Measurements from ENCODE around the gene VLDLR.

VLDLR gene

DNA sequence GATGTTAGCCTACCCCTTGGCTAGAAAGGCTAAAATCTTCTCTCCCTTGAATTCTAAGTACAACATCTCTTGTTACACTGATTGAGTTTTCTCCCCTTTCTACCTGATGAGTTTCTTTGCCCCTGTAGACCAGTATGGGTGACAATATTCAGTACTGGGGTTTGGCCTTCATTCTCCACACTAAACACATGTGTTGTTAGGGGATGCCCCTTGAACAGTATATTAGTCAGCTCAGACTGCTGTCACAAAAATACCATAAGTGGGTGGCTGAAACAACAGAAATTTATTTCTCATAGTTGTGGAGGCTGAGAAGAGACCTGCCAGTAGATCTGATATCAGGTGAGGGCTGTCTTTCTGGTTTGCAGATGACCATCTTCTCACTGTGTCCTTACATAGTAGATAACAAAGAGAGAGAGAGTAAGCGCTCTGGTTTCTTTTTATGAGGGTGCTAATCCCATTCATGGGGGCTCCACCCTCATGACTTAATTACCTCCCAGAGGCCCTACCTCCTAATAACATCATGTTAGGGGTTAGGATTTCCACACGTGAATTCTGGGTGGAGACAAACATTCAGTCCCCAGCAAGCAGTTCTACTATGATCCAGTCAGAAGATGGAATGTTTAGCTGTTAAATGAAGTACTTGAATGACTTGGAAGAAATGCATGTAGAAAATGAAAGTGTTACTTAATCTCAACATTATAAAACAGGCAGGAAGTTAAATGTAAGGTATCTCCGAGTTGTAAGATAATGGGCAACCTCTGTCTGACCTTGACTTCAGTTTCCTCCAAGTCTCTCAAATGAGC is 17.5 kb downstream of the VLDLR start:
- H3K36me3 ChIP-seq (ENCODE audit: control insufficient read depth, insufficient read depth, low read length) = peaks cover 73% of the 10 kb centered on the region

GRCh38 chr9:2639786-2640185 is 18.2 kb downstream of the VLDLR start:
- H3K27ac ChIP-seq (ENCODE audit: low read depth, low read length) = no peak overlapping the region
- peaks cover 79% of the 10 kb centered on the region for H3K36me3 ChIP-seq (ENCODE audit: control insufficient read depth, insufficient read depth, low read length)
- H3K4me1 ChIP-seq (ENCODE audit: control insufficient read depth, insufficient read depth, low read length) = no peaks in the 10 kb centered on the region
- no peak overlapping the region for H3K9ac ChIP-seq (ENCODE audit: low read length)
- no peaks in the 10 kb centered on the region for H3K27me3 ChIP-seq (ENCODE audit: control insufficient read depth, insufficient read depth, low read length)
- H3K4me3 ChIP-seq (ENCODE audit: low read depth, low read length) = no peak overlapping the region
- no peaks in the 10 kb centered on the region for H3K9me3 ChIP-seq (ENCODE audit: control insufficient read depth, insufficient read depth, low read depth, low read length)

More for the DNA sequence above, 17.5 kb downstream of the VLDLR start:
- no peaks in the 10 kb centered on the region for H3K9me3 ChIP-seq (ENCODE audit: control insufficient read depth, insufficient read depth, low read depth, low read length)
- H3K27me3 ChIP-seq (ENCODE audit: control insufficient read depth, insufficient read depth, low read length) = no peaks in the 10 kb centered on the region
- H3K4me1 ChIP-seq (ENCODE audit: control insufficient read depth, insufficient read depth, low read length) = no peaks in the 10 kb centered on the region
- no peak overlapping the region for H3K9ac ChIP-seq (ENCODE audit: low read length)
- no peak overlapping the region for H3K27ac ChIP-seq (ENCODE audit: low read depth, low read length)
- H3K4me3 ChIP-seq (ENCODE audit: low read depth, low read length) = no peak overlapping the region

DNA sequence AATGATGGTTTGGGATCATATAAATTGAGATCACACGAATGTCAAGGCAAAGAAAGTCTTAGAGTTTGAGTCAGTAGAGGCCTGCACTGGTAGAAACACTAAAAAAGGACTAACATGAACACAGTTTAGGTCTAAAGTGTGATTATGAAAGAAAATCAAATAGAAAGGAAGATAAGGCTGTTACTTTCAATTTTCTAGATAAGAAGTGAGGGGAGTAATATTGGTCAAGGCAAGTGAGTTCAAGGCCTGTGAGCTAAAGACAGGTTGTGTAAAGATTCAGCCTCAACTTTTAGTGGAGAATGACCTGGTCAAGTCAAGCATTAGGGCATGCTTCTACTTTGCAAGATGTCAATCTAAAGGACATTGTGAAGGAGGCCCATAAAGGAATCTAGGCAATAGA is 19.0 kb downstream of the VLDLR start:
- Histone ChIP-seq H3K4me3 (ENCODE audit: low read depth, low read length) (no peak overlapping the region), H3K27me3 (ENCODE audit: control insufficient read depth, insufficient read depth, low read length) (no peaks in the 10 kb centered on the region)

GRCh38 chr9:2641033-2641432 is 19.4 kb downstream of the VLDLR start:
- Histone ChIP-seq H3K27me3 (ENCODE audit: control insufficient read depth, insufficient read depth, low read length) (no peaks in the 10 kb centered on the region), H3K4me1 (ENCODE audit: control insufficient read depth, insufficient read depth, low read length) (no peaks in the 10 kb centered on the region), H3K36me3 (ENCODE audit: control insufficient read depth, insufficient read depth, low read length) (peaks cover 86% of the 10 kb centered on the region), H3K4me3 (ENCODE audit: low read depth, low read length) (no peak overlapping the region), H3K9me3 (ENCODE audit: control insufficient read depth, insufficient read depth, low read depth, low read length) (no peaks in the 10 kb centered on the region), H3K9ac (ENCODE audit: low read length) (no peak overlapping the region), H3K27ac (ENCODE audit: low read depth, low read length) (no peak overlapping the region)

More for the DNA sequence above, 19.0 kb downstream of the VLDLR start:
- Histone ChIP-seq H3K9me3 (ENCODE audit: control insufficient read depth, insufficient read depth, low read depth, low read length) (no peaks in the 10 kb centered on the region), H3K4me1 (ENCODE audit: control insufficient read depth, insufficient read depth, low read length) (no peaks in the 10 kb centered on the region), H3K9ac (ENCODE audit: low read length) (no peak overlapping the region), H3K36me3 (ENCODE audit: control insufficient read depth, insufficient read depth, low read length) (peaks cover 84% of the 10 kb centered on the region), H3K27ac (ENCODE audit: low read depth, low read length) (no peak overlapping the region)

- no peaks in the 10 kb centered on the region for H3K27me3 ChIP-seq (ENCODE audit: control insufficient read depth, insufficient read depth, low read length)
- no peaks in the 10 kb centered on the region for H3K9me3 ChIP-seq (ENCODE audit: control insufficient read depth, insufficient read depth, low read depth, low read length)
- H3K4me1 ChIP-seq (ENCODE audit: control insufficient read depth, insufficient read depth, low read length) = no peaks in the 10 kb centered on the region
- H3K9ac ChIP-seq (ENCODE audit: low read length) = no peak overlapping the region
- no peak overlapping the region for H3K27ac ChIP-seq (ENCODE audit: low read depth, low read length)
- peaks cover 87% of the 10 kb centered on the region for H3K36me3 ChIP-seq (ENCODE audit: control insufficient read depth, insufficient read depth, low read length)
- H3K4me3 ChIP-seq (ENCODE audit: low read depth, low read length) = no peak overlapping the region
Measured at GRCh38 chr9:2642068-2642467, 20.5 kb downstream of the VLDLR start.

DNA sequence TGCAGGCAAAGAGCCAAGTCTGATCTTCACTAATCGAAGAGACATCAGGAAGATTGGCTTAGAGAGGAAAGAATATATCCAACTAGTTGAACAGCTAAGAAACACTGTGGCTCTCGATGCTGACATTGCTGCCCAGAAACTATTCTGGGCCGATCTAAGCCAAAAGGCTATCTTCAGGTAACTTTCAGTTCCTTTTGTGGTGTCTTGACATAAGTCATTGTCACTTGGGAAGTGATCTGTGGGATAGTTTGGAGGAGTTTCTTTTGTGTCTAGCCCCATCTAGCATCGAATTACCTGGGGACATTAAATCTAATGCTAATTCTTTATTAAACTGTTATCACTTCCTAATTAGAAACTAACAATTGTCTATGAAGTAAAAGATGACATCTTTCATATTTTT is 24.0 kb downstream of the VLDLR start:
- Histone ChIP-seq H3K27ac (ENCODE audit: low read depth, low read length) (no peak overlapping the region), H3K27me3 (ENCODE audit: control insufficient read depth, insufficient read depth, low read length) (no peaks in the 10 kb centered on the region), H3K4me1 (ENCODE audit: control insufficient read depth, insufficient read depth, low read length) (no peaks in the 10 kb centered on the region), H3K9me3 (ENCODE audit: control insufficient read depth, insufficient read depth, low read depth, low read length) (no peaks in the 10 kb centered on the region), H3K9ac (ENCODE audit: low read length) (no peak overlapping the region), H3K36me3 (ENCODE audit: control insufficient read depth, insufficient read depth, low read length) (peaks cover 96% of the 10 kb centered on the region), H3K4me3 (ENCODE audit: low read depth, low read length) (no peak overlapping the region)

DNA sequence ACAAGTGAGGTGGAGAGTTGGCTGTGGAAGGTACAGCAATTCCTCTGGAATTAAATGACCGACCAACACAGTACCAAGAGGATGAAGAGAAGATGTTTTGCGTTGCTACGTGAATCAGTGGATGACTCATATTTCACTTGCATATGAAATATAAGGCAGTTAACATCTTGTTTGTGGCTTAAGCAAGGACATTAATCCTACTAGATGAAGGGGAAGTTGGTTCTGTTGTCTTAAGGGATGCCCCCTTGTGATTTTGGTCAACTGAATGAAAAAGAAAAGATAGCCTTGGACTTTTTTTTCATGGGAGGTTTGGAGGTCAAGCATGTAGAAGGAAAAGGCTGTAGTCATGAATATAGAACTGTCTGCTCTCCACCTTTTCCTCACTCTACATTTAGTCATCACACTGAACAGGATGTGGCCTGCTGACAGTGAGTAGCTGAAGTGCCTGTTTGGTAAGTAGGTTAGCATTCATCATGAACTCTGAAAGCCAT is 33.9 kb downstream of the VLDLR start:
- Histone ChIP-seq H3K27ac (ENCODE audit: low read depth, low read length) (no peak overlapping the region), H3K9me3 (ENCODE audit: control insufficient read depth, insufficient read depth, low read depth, low read length) (no peaks in the 10 kb centered on the region), H3K36me3 (ENCODE audit: control insufficient read depth, insufficient read depth, low read length) (peaks cover 56% of the 10 kb centered on the region), H3K9ac (ENCODE audit: low read length) (no peak overlapping the region), H3K4me3 (ENCODE audit: low read depth, low read length) (no peak overlapping the region), H3K27me3 (ENCODE audit: control insufficient read depth, insufficient read depth, low read length) (no peaks in the 10 kb centered on the region), H3K4me1 (ENCODE audit: control insufficient read depth, insufficient read depth, low read length) (peaks cover 5% of the 10 kb centered on the region; the same call in 1 of the 2 replicates)

DNA sequence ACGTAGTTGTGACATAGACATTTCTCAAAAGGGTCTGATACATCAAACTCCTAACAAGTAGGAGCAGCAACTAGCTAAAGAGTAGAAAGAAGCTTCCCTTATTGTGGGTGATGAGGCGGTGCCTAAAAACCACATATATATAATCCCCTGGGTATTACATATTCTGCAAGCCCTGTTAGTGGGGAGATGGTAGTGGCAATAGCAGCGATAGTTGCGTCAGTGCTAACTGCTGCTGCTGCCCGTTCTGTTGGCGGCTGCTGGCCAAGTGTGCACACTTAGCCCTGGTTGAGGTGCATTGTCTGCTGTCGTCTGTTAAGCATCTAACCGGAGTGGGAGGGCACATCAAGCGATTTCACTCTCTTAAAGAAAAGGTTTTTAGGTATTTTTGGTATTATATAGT is 35.8 kb downstream of the VLDLR start:
- H3K9me3 ChIP-seq (ENCODE audit: control insufficient read depth, insufficient read depth, low read depth, low read length) = no peaks in the 10 kb centered on the region
- peaks cover 37% of the 10 kb centered on the region for H3K36me3 ChIP-seq (ENCODE audit: control insufficient read depth, insufficient read depth, low read length)
- H3K27ac ChIP-seq (ENCODE audit: low read depth, low read length) = no peak overlapping the region
- H3K27me3 ChIP-seq (ENCODE audit: control insufficient read depth, insufficient read depth, low read length) = no peaks in the 10 kb centered on the region
- H3K4me3 ChIP-seq (ENCODE audit: low read depth, low read length) = no peak overlapping the region
- peaks cover 5% of the 10 kb centered on the region; the same call in 1 of the 2 replicates for H3K4me1 ChIP-seq (ENCODE audit: control insufficient read depth, insufficient read depth, low read length)
- H3K9ac ChIP-seq (ENCODE audit: low read length) = no peak overlapping the region

GRCh38 chr9:2662496-2662895 is 40.9 kb downstream of the VLDLR start:
- H3K9me3 ChIP-seq (ENCODE audit: control insufficient read depth, insufficient read depth, low read depth, low read length) = peaks cover 20% of the 10 kb centered on the region
- H3K9ac ChIP-seq (ENCODE audit: low read length) = no peak overlapping the region
- no peaks in the 10 kb centered on the region for H3K4me1 ChIP-seq (ENCODE audit: control insufficient read depth, insufficient read depth, low read length)
- H3K27ac ChIP-seq (ENCODE audit: low read depth, low read length) = no peak overlapping the region
- no peaks in the 10 kb centered on the region for H3K36me3 ChIP-seq (ENCODE audit: control insufficient read depth, insufficient read depth, low read length)
- no peaks in the 10 kb centered on the region for H3K27me3 ChIP-seq (ENCODE audit: control insufficient read depth, insufficient read depth, low read length)
- H3K4me3 ChIP-seq (ENCODE audit: low read depth, low read length) = no peak overlapping the region

DNA sequence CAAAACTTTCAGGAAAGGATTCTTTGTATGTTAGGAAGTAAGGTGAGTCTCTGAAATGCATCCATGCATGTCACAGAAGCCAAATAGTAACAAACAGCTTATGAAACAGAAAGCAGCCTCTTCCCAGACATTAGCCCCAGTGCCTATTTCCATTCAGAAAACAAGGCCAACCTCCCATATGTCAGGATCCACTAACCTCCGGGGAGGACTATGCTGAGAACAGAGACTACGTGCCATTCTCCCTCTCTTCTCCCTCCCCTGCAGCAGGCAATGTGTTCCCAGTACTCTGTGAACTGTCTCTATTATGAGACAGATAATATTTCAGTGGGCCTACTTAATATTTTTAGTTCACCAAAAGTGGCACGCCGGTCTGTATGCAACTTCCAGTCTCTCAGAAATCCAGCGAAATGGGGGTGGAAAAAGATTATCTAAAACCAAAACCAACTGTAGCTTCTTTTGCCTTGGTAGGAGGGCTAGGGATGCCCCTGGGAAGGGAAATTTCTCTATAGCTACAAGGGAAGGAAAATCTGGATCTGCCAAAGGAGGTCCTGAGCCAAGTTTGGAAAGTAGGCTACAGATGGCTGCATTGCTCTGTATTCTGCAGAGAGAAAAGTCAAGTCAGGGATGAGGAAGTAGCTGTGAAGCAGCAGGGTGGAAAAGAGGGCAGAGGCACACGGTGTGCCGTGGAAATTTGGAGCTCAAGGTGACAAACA is 42.0 kb downstream of the VLDLR start:
- no peak overlapping the region for H3K27ac ChIP-seq (ENCODE audit: low read depth, low read length)
- no peak overlapping the region for H3K9ac ChIP-seq (ENCODE audit: low read length)
- no peaks in the 10 kb centered on the region for H3K36me3 ChIP-seq (ENCODE audit: control insufficient read depth, insufficient read depth, low read length)
- H3K4me1 ChIP-seq (ENCODE audit: control insufficient read depth, insufficient read depth, low read length) = no peaks in the 10 kb centered on the region
- no peaks in the 10 kb centered on the region for H3K27me3 ChIP-seq (ENCODE audit: control insufficient read depth, insufficient read depth, low read length)
- H3K4me3 ChIP-seq (ENCODE audit: low read depth, low read length) = no peak overlapping the region
- peaks cover 23% of the 10 kb centered on the region for H3K9me3 ChIP-seq (ENCODE audit: control insufficient read depth, insufficient read depth, low read depth, low read length)

Measured in HUES6 (cell line).